C4-2B (cell line): ENCODE results near the gene CHID1.

Experiments
- ZFX ChIP-seq: fragments of 450-650 bp; IDR thresholded peaks from 2 replicates; pipeline ENCODE4 v1.6.1; 2017
- TF ChIP-seq, protein P1 (sequence below): fragments of 450-650 bp; conservative IDR thresholded peaks from 2 replicates; pipeline ENCODE4 v1.5.1; 2017; ENCODE audit warnings: mild to moderate bottlenecking

DNA sequence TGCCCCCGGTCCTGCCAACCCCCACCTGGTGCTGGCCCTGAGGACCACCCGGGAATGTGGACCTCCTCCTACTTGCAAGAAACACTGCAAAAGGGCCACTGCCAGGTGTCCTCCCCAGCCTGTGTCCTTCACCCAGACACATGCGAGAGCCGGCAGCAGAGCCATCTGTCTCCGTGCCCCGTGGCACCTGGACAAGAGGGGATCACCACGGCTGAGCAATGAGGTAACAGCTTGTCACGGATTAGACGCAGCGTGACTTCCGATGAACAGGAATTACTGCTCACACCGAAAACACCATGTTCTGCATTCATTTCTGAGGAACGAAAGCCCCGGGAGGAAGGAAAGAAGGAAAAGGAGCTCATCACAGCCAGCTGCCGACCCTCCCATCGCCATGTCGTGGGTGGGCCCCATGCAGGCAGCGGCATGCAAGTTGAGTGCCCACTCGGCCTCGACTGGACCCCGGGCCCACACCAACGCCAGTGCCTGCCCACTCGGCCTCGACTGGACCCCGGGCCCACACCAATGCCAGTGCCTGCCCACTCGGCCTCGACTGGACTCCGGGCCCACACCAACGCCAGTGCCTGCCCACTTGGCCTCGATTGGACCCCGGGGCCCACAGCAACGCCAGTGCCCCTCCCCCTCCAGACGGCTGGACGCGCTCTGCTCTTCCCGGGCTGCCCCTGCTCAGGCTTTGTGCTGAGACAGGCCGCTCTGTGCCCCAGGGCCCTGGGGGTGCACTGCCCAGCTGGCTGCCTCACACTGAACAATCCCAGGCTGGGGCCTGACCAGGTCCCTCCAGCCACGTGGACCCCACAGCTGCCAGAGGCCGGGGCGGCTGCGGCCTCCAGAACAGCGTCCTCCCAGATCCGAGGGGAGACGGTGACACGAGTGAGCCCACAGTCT is 22.0 kb downstream of the CHID1 start:
- TF ChIP-seq, protein P1, sequence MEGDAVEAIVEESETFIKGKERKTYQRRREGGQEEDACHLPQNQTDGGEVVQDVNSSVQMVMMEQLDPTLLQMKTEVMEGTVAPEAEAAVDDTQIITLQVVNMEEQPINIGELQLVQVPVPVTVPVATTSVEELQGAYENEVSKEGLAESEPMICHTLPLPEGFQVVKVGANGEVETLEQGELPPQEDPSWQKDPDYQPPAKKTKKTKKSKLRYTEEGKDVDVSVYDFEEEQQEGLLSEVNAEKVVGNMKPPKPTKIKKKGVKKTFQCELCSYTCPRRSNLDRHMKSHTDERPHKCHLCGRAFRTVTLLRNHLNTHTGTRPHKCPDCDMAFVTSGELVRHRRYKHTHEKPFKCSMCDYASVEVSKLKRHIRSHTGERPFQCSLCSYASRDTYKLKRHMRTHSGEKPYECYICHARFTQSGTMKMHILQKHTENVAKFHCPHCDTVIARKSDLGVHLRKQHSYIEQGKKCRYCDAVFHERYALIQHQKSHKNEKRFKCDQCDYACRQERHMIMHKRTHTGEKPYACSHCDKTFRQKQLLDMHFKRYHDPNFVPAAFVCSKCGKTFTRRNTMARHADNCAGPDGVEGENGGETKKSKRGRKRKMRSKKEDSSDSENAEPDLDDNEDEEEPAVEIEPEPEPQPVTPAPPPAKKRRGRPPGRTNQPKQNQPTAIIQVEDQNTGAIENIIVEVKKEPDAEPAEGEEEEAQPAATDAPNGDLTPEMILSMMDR = no peak
- no peak for TF ChIP-seq ZFX
